ENCODE measurements around the gene KSR2.

- no peak for TF ChIP-seq CTCF (conservative IDR thresholded peaks at IDR 0.05; ENCODE audit: low read depth, low read length)
- TF ChIP-seq MXI1 (IDR thresholded peaks at IDR 0.05; ENCODE audit: borderline replicate concordance, low read depth, low read length) = no peak
- no peak for TF ChIP-seq USF2 (IDR thresholded peaks at IDR 0.05; ENCODE audit: low read depth, low read length)
- no peak for TF ChIP-seq RAD21 (IDR thresholded peaks at IDR 0.05; ENCODE audit: low read length)
- TF ChIP-seq FOS (IDR thresholded peaks at IDR 0.05; ENCODE audit: low read depth, low read length) = no peak
- no peak for TF ChIP-seq POLR2A (IDR thresholded peaks at IDR 0.05; ENCODE audit: low read depth, low read length)
- no peak for TF ChIP-seq SMC3 (IDR thresholded peaks at IDR 0.05; ENCODE audit: low read depth, low read length)
- TF ChIP-seq RFX5 (IDR thresholded peaks at IDR 0.05; ENCODE audit: low read depth, low read length) = no peak
- no peak for TF ChIP-seq CEBPB (IDR thresholded peaks at IDR 0.05; ENCODE audit: low read depth, low read length)
- no peak for TF ChIP-seq BHLHE40 (IDR thresholded peaks at IDR 0.05; ENCODE audit: low read depth, low read length)
- no peak for TF ChIP-seq NFE2L2 (IDR thresholded peaks at IDR 0.05; ENCODE audit: low read depth, low read length)
These were observed 401.1 kb downstream of the KSR2 start for GRCh38 chr12:117567644-117568216.

All from IMR-90 (cell line).